Prostate gland (tissue), 2 donors: ENCODE results near the gene TMEM61. TPM values are rescaled to one million over a fixed set of nuclear protein-coding genes. Genes with fewer than 3 reads are reported as not detected.

ENCODE experiments used
- DNase-seq: peaks from one replicate; pipeline ENCODE4 v3.0.0-alpha.2; 2019; ENCODE audit warnings: low spot score
- H3K27ac ChIP-seq, 2 donors: fragments of 200-600 bp; sonication (generic); 2 replicates each; pipeline ENCODE4 v1.5.1; 2017 to 2019
- H3K27me3 ChIP-seq: fragments of 200-600 bp; sonication (generic); replicated peaks from 2 replicates; pipeline ENCODE4 v1.5.1; 2019; ENCODE audit not compliant: insufficient read depth
- H3K36me3 ChIP-seq, 2 donors: fragments of 200-600 bp; sonication (generic); 1 replicate in 1 of 2; 2 replicates in 1 of 2; pipeline versions ENCODE4 v1.5.1 to v1.8.1; 2017 to 2019
- H3K4me1 ChIP-seq: fragments of 200-600 bp; sonication (generic); replicated peaks from 2 replicates; pipeline ENCODE4 v1.5.1; 2019
- H3K4me3 ChIP-seq, 2 donors: fragments of 200-600 bp; sonication (generic); 2 replicates each; pipeline ENCODE4 v1.5.1; 2017 to 2019
- H3K9me3 ChIP-seq: fragments of 200-600 bp; sonication (generic); 2 replicates; pipeline ENCODE4 v1.5.1; 2017
- CTCF ChIP-seq, 4 experiments: fragments of 200-600 bp in 2 of 4; fragments of 450-650 bp in 2 of 4; sonication (generic) in 2 of 4; IDR thresholded peaks; 1 replicate in 3 of 4; 2 replicates in 1 of 4; pipeline ENCODE4 v1.5.1; 2016 to 2019; ENCODE audit warnings: antibody characterized with exemption in 4 of 4, mild to moderate bottlenecking in 2 of 4, moderate library complexity in 2 of 4
- POLR2A ChIP-seq: fragments of 450-650 bp; IDR thresholded peaks from one replicate; pipeline ENCODE4 v1.6.1; 2016; ENCODE audit warnings: antibody characterized with exemption, mild to moderate bottlenecking
- POLR2AphosphoS5 ChIP-seq: sonication (generic); formaldehyde crosslinking; IDR thresholded peaks from one replicate; pipeline ENCODE4 v1.6.1; 2017; ENCODE audit warnings: antibody characterized with exemption
- WGBS: methylation state at CpG from one replicate; pipeline ENCODE4 v1.1.5; 2018; 5-methylcytosine and 5-hydroxymethylcytosine counted together
- intact Hi-C: fragments of 100-400 bp; cut with DNase I; formaldehyde crosslinking; loops from one replicate; pipeline ENCODE4 v1.14.2; 2022
- total RNA-seq, 2 donors: library from RNA; depleted of rRNA; stranded (reverse); fragments of >200 nt; gene quantifications; one replicate each; pipeline ENCODE4 v1.1.0, GENCODE V29; 2016

Gene TMEM61
- total RNA-seq, 2 donors from 2014 or later: 2.4 to 5.4 TPM

- TF ChIP-seq CTCF (IDR thresholded peaks at IDR 0.05) (no peak), POLR2A (no peak), POLR2AphosphoS5 (no peak)
- Histone ChIP-seq H3K4me3 (no peak overlapping the region), H3K4me1 (no peaks in the 10 kb centered on the region), H3K27ac (no peak overlapping the region), H3K36me3 (no peaks in the 10 kb centered on the region), H3K27me3 (no peaks in the 10 kb centered on the region), H3K9me3 (no peaks in the 10 kb centered on the region)
- intact Hi-C loops: no loop called here
- WGBS: 80% methylated on average over 6 of the region's 6 CpGs
- no peak for DNase-seq
Measured at GRCh38 chr1:54994355-54994990, 14.0 kb downstream of the TMEM61 start.

- intact Hi-C loops: no loop called here
Measured at GRCh38 chr1:54995013-54995760, 14.8 kb downstream of the TMEM61 start.

GRCh38 chr1:54995835-54996234, 15.4 kb downstream of the TMEM61 start:
- Histone ChIP-seq H3K4me3 (no peak overlapping the region), H3K27ac (no peak overlapping the region), H3K27me3 (no peaks in the 10 kb centered on the region), H3K9me3 (no peaks in the 10 kb centered on the region), H3K4me1 (no peaks in the 10 kb centered on the region), H3K36me3 (no peaks in the 10 kb centered on the region)
- WGBS: 86% methylated on average over 9 of the region's 9 CpGs
- DNase-seq: no peak
- no peak for TF ChIP-seq POLR2AphosphoS5
- no peak for TF ChIP-seq POLR2A
- no peak for TF ChIP-seq CTCF (IDR thresholded peaks at IDR 0.05)
- intact Hi-C loops: loop anchor here (2.0 kb wide), 1 partner anchor 45 kb away; no protein-coding TSS in a partner anchor

More at GRCh38 chr1:54995013-54995760, 14.8 kb downstream of the TMEM61 start:
- 78% methylated on average over 12 of the region's 12 CpGs for WGBS
- DNase-seq: no peak
- H3K27me3 ChIP-seq: no peaks in the 10 kb centered on the region
- no peaks in the 10 kb centered on the region for H3K4me1 ChIP-seq
- TF ChIP-seq POLR2AphosphoS5 (no peak), POLR2A (no peak), CTCF (IDR thresholded peaks at IDR 0.05) (no peak)
- no peaks in the 10 kb centered on the region for H3K36me3 ChIP-seq
- H3K27ac ChIP-seq: no peak overlapping the region
- no peaks in the 10 kb centered on the region for H3K9me3 ChIP-seq
- no peak overlapping the region for H3K4me3 ChIP-seq

GRCh38 chr1:54996359-54996868, 16.0 kb downstream of the TMEM61 start:
- peak; percentile 79 to 88 (median 82) for TF ChIP-seq CTCF (IDR thresholded peaks at IDR 0.05)
- TF ChIP-seq POLR2A: no peak
- WGBS: 5% methylated on average over 23 of the region's 23 CpGs
- H3K27me3 ChIP-seq: no peaks in the 10 kb centered on the region
- H3K27ac ChIP-seq: no peak overlapping the region
- H3K9me3 ChIP-seq: no peaks in the 10 kb centered on the region
- no peak overlapping the region for H3K4me3 ChIP-seq
- intact Hi-C loops: loop anchor here (2.0 kb wide), 1 partner anchor 46 kb away; no protein-coding TSS in a partner anchor
- H3K4me1 ChIP-seq: no peaks in the 10 kb centered on the region
- H3K36me3 ChIP-seq: no peaks in the 10 kb centered on the region
- DNase-seq: peak; percentile 43
